NOMO-1 (cell line): ENCODE measurements around the gene FLRT3.

Experiments used
- DNase-seq, 2 experiments: peaks; one replicate each; lab custom pipeline; 2025; ENCODE audit not compliant: unreplicated experiment in 2 of 2; lab: John Stamatoyannopoulos, UW

The FLRT3 gene

GRCh38 chr20:14337400-14338171, at the start of gene FLRT3:
TSS of gene FLRT3 (minus strand) at chr20:14337612. CDS start at chr20:14327506, 10,106 bp downstream.
- DNase-seq, result peak; percentile 83 to 84

DNA sequence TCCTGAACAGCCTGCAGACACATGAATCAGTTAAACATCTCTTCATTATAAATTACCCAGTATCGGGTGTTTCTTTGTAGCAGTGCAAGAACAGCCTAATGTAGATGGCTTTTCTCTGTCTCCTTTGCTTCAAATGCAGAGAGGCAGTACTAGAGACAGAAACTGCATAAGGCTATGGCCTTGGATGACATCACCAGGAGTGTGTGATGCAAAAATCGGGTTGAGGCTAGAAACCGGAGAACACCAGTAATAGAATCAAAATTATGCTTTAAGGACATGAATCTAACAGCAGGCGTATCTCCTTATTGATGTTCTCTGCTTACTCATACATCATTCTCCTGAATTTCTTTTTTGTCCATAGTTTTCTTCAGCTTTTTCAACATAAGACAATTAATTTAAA, 49.3 kb upstream of the FLRT3 start:
- DNase-seq, result no peak

GRCh38 chr20:14385176-14385740, 47.8 kb upstream of the FLRT3 start:
- DNase-seq, result no peak

- no peak for DNase-seq
Measured at GRCh38 chr20:14384416-14385175, 47.2 kb upstream of the FLRT3 start.

GRCh38 chr20:14383335-14383734, 45.9 kb upstream of the FLRT3 start:
- DNase-seq, result no peak

DNA sequence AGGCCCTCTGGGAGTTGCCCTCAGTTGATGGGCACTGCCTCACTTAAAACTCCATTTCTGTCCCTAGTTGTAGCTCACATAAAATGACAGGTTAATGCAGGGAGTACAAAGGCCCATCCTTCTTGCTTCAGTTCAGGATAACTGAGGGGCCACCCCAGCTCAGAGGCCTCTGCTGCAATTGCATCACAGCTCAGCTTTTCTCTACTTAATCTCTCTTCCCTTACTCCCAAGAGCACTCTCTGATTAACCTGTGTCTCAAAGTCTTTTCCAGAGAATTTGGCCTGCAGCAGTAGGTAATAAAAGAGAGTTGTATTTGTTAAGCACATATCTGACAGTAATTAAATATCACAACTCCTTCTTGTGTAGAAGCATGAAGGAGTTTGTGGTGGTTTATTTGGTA, 40.9 kb upstream of the FLRT3 start:
- DNase-seq, result no peak

GRCh38 chr20:14375416-14375985, 38.1 kb upstream of the FLRT3 start:
- no peak for DNase-seq

GRCh38 chr20:14374196-14374595, 36.8 kb upstream of the FLRT3 start:
- DNase-seq, result no peak

DNA sequence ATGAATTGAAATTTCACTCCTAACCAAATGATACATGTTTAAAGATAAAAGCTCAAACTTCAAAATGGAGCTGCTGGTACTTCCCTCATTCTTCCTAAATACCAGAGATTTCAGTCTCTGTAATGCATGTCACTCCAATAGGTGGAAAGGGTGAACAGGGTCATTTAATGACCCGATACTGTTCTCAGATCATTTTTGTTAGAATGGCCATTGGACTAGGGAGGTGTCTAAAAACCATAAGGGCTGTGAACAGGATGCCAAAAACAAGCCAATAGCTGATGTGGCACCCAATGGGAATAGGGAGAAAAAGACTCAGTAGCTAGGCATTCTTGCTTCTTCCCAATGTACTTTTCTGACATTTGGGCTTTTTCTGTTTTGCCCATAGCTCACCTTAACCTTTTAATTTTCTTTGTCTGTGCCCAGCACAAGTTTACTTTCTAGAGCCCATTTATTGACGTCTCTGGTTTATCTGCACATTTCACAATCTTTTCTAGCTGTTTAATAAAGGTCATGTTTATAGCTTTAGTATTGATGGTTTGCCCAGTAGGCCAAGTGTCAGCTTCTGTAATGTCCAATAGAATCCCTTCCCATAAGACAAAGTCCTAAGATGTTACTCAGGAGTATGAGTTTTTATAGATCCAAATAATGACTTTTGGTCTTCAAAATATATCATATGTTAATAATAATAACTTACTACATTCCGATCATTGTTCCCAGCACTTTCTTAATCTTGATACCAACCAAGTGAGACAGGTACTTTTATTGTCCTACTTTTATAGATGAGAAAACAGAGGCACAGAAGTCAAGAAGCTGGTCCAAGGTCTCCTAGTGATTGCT, 24.3 kb upstream of the FLRT3 start:
- DNase-seq, result no peak

DNA sequence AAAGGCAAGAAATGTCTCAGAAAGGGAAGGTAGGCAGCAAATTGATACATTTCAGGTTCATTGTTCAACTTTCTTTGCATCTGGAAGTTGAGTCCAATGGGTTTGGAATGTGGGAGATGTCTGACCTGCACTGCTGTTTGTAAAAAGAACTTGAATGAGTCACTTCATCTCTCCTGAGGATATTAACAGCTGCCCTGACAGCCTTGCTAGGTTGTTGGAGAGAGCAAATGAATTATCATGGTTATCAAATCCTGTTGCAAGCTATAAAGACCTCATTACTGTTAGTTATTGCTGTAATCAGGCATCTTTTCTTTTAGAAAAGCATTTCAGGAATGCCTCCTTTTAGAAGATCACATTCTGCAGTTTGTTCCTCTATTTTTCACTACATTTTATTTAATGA, 23.0 kb upstream of the FLRT3 start:
- no peak for DNase-seq

DNA sequence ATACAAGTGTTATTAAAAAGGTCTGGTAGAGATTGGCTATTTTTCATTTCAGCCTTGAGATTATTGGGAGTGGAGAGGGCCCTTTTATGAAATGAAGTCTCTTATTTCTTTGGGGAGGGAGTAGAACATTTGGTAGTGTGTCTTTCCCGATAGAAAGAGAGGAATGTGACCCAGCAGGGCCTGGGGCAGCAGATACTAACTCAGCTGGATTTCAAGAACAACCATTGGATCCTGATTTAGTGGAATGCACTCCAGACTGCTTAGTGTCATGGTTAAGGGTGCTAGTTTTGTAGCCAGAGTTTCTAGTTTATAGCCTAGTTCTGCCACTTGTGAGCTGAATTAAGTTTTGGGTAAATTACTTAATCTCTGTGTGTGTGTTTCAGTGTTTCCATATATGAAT, 18.4 kb upstream of the FLRT3 start:
- DNase-seq, result no peak

DNA sequence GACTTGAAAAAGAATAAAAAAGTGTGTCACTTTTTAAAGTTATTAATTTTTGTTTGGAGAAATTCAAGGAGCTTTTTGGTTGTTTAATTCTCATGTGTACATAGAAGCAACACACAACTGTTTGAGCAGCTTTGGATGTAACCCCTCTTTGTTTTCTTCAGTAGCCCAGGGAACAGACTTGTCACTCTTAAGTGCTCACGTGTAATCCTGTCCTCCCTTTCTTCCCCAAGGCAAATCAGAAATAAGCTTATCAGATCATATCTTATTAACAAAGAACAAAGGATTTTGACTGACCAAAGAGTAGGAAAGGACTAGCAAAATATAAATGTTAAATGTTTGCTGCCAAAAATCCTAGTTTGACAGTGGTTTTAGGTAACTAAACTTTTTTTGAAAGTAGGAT, 7.3 kb upstream of the FLRT3 start:
- no peak for DNase-seq

- no peak for DNase-seq
Measured at GRCh38 chr20:14343491-14344065, 6.2 kb upstream of the FLRT3 start.

GRCh38 chr20:14342918-14343317, 5.5 kb upstream of the FLRT3 start:
- no peak for DNase-seq

GRCh38 chr20:14341801-14342200, 4.4 kb upstream of the FLRT3 start:
- DNase-seq, result no peak

GRCh38 chr20:14336686-14337085, 726 bp downstream of the FLRT3 start:
- DNase-seq, result no peak

GRCh38 chr20:14335052-14335451, 2.4 kb downstream of the FLRT3 start:
- no peak for DNase-seq

DNA sequence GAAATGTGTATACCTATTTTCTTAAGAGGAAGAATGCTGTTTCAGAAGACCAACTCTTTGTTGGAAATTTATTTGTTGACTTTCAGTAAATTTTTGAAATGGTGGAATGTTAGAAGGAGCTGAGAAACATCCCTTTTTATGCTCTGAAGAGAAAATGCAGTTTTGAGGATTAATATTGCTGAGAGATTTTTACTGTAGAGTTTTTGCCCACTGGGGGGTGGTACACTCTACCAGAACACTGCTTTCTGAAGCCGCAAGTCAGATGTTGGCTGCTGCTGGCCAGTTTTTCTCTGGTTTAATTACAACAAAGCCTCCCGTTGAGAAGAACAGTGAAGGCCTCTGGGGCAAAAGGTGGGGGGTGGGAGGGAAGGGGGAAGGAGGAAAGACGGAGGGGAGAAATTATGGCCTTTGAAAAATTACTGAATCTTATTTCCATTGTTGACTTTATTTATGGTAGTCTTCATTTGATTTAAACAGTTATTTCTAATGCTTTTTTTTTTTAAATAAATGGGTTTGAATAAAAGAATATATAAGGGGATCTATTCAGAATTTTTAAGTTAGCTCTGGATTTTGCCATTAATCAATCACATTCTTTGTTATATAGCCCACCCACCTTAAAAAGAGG, 3.0 kb downstream of the FLRT3 start:
- DNase-seq, result no peak

- no peak for DNase-seq
Measured at GRCh38 chr20:14333721-14334120, 3.7 kb downstream of the FLRT3 start.

DNA sequence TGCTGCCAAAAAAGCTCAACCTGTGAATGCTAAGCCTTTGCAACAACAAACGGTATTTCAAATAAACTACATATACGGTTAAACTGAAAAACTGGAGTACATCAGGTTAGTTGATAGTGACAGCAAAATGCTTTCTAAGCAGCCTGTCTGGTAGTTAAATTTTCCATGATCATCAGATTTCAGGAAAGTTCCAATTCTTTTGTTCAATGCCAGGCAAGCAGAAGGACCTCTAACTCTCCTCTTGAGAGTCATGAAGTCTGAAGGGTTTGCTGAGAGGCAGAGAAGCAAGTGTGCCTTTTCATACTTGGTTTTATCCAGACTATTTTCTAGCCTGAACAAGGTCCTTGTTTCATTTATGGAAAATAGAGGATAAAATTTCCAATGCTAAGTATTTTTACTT, 4.5 kb downstream of the FLRT3 start:
- DNase-seq, result no peak
